Hepatocyte (in vitro differentiated cells): ENCODE measurements around the gene PTPRK.

ENCODE experiments used
- EZH2 ChIP-seq: fragments of 200-600 bp; sonication (generic); IDR thresholded peaks from 2 replicates; pipeline ENCODE4 v1.6.1; 2016; ENCODE audit warnings: antibody characterized with exemption, mild to moderate bottlenecking, borderline replicate concordance
- EZH2phosphoT487 ChIP-seq: fragments of 200-600 bp; sonication (generic); IDR thresholded peaks from one replicate; pipeline ENCODE4 v1.6.1; 2018; ENCODE audit warnings: antibody characterized with exemption, mild to moderate bottlenecking, low read depth, moderate library complexity; ENCODE audit not compliant: unreplicated experiment, severe bottlenecking
- TF ChIP-seq, protein P1 (sequence below): fragments of 200-600 bp; sonication (generic); IDR thresholded peaks from 2 replicates; pipeline ENCODE4 v1.5.1; 2016; ENCODE audit warnings: antibody characterized with exemption, mild to moderate bottlenecking; ENCODE audit not compliant: poor library complexity

DNA sequence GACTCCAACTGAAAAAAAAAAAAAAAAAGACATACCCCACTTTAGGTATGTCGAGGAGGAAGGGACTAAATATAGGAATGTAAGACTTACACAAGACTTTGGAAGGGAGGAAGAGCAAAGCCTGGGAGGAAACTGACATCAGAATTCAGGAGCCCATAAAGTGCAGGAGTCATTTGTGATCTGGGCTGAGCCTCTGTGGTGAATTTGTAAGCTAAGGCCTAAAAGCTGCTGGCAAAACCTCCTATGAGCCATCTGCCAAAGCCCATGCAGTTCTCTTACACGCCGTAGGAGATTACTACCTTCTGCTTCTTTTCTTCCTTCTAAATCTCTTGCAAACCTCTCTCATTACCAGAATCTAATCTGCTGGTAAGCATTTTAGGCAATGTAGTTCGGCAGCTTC lies 567.6 kb downstream of the PTPRK start:
- TF ChIP-seq, protein P1, sequence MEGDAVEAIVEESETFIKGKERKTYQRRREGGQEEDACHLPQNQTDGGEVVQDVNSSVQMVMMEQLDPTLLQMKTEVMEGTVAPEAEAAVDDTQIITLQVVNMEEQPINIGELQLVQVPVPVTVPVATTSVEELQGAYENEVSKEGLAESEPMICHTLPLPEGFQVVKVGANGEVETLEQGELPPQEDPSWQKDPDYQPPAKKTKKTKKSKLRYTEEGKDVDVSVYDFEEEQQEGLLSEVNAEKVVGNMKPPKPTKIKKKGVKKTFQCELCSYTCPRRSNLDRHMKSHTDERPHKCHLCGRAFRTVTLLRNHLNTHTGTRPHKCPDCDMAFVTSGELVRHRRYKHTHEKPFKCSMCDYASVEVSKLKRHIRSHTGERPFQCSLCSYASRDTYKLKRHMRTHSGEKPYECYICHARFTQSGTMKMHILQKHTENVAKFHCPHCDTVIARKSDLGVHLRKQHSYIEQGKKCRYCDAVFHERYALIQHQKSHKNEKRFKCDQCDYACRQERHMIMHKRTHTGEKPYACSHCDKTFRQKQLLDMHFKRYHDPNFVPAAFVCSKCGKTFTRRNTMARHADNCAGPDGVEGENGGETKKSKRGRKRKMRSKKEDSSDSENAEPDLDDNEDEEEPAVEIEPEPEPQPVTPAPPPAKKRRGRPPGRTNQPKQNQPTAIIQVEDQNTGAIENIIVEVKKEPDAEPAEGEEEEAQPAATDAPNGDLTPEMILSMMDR, result no peak
- no peak for TF ChIP-seq EZH2phosphoT487
- TF ChIP-seq EZH2, result no peak
